SIG-M5 treated with dmso at 0.1 percent for 504 hours (cell line): ENCODE data around the gene KRTAP5-7.
"Not testable (repeated sequence)": the region's sequence is repeated elsewhere in the genome, so short reads cannot be mapped to it uniquely, and the experiment has no call there.

Experiments used
- DNase-seq: peaks from one replicate; lab custom pipeline; 2025; ENCODE audit not compliant: unreplicated experiment; lab: John Stamatoyannopoulos, UW

Gene KRTAP5-7

DNA sequence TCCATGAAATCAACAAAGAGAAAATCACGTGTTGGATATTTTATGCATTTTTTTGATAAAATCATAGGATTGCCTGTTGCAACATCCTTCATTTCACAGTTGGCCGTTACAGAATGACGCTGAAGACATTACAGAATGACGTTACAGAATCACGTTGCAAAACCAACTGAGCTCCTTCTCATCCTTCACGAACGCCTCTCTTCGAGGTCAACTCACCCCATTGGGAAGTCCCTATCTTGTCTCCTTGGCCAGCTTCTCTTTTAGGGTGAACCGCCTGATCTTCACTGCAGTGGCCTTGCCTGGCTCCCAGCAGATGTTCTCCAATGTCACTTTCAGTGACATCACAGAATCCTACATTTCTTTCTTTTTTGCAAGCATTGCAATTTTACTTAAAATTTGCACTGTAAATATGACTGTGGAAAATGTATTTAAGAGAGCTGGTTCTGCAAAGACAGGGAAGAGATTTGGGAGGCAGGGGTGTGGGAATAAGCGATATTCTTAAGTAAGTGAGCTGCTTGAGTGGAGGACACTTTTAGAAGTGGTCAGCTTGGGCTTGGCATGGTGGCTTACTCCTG lies 5.1 kb downstream of the KRTAP5-7 start:
- no peak for DNase-seq

DNA sequence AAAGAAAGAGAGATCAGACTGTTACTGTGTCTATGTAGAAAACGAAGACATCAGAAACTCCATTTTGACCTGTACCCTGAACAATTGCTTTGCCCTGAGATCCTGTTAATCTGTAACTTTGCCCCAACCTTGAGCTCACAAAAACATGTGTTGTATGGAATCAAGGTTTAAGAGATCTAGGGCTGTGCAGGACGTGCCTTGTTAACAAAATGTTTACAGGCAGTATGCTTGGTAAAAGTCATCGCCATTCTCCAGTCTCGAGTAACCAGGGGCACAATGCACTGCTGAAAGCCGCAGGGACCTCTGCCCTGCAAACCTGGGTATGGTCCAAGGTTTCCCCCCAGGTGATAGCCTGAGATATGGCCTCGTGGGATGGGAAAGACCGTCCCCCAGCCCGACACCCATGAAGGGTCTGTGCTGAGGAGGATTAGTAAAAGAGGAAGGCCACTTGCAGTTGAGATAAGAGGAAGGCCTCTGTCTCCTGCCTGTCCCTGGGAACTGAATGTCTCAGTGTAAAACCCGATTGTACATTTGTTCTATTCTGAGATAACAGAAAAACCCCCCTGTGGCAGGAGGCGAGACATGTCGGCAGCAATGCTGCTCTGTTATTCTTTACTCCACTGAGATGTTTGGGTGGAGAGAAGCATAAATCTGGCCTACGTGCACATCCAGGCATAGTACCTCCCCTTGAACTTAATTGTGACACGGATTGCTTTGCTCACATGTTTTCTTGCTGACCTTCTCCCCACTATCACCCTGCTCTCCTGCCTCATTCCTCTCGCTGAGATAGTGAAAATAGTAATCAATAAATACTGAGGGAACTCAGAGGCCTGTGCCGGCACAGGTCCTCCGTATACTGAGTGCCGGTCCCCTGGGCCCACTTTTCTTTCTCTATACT lies 7.9 kb downstream of the KRTAP5-7 start:
- DNase-seq = not testable (repeated sequence)

GRCh38 chr11:71535825-71536224 lies 8.8 kb downstream of the KRTAP5-7 start:
- DNase-seq = no peak

- no peak for DNase-seq
These were observed 10.5 kb downstream of the KRTAP5-7 start for GRCh38 chr11:71537537-71537936.

DNA sequence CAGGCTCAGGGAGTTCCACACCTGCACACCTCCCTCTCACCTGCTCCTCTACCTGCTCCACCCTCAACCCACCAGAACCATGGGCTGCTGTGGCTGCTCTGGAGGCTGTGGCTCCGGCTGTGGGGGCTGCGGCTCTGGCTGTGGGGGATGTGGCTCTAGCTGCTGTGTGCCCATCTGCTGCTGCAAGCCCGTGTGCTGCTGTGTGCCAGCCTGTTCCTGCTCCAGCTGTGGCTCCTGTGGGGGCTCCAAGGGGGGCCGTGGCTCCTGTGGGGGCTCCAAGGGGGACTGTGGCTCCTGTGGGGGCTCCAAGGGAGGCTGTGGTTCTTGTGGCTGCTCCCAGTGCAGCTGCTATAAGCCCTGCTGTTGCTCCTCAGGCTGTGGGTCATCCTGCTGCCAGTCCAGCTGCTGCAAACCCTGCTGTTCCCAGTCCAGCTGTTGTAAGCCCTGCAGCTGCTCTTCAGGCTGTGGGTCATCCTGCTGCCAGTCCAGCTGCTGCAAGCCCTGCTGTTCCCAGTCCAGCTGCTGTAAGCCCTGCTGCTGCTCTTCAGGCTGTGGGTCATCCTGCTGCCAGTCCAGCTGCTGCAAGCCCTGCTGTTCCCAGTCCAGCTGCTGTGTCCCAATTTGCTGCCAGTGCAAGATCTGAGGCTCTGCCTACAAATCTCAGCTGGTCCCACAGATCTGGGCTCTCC lies 11.1 kb downstream of the KRTAP5-7 start, which contains the start of gene KRTAP5-8:
Gene KRTAP5-8 (plus strand): TSS at position 49 of the 689 bp plus-strand sequence. CDS start 31 bp downstream, at position 80.
- DNase-seq = not testable (repeated sequence)

GRCh38 chr11:71538666-71538990 lies 11.6 kb downstream of the KRTAP5-7 start:
- DNase-seq = no peak

GRCh38 chr11:71539017-71539416 lies 11.9 kb downstream of the KRTAP5-7 start:
- no peak for DNase-seq

- DNase-seq = not testable (repeated sequence)
These were observed 12.9 kb downstream of the KRTAP5-7 start for GRCh38 chr11:71539971-71540370.

- not testable (repeated sequence) for DNase-seq
These were observed 13.6 kb downstream of the KRTAP5-7 start for GRCh38 chr11:71540521-71541304.

DNA sequence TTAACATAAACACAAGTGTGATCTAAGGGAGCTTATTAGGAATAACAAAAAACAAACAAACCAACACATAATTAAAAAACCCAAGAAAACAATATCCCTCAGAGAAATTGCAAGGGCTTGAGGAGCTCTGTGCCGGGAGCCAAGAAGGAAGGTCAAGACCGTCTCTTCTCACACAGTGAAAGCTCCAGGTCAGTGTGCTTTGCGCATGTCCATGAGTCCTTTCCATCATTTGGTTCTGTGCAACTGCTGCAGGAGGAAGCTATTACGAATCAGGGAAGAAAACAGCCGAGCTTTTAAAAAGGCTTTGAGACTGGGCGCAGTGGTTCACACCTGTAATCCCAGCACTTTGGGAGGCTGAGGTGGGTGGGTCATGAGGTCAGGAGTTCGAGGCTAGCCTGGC lies 15.3 kb downstream of the KRTAP5-7 start:
- no peak for DNase-seq

- no peak for DNase-seq
These were observed 16.1 kb downstream of the KRTAP5-7 start for GRCh38 chr11:71542879-71543777.

DNA sequence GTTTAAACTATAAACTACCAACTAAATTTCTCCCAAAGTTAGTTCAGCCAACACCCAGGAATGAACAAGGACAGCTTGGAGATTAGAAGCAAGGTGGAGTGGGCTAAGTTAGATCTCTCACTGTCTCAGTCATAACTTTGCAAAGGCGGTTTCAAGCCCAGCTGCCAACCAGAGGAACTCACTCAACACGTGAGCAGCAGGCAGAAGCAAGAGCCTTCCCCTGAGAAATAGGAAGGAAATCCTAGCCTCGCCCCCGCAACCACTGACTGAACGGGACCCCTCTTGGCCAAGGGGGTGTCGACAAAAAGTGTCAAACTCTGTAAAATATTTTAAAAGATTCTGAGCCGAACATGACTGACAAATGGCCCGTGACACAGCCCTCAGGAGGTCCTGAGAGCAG lies 16.8 kb downstream of the KRTAP5-7 start:
- no peak for DNase-seq

GRCh38 chr11:71544525-71545214 lies 17.6 kb downstream of the KRTAP5-7 start:
- no peak for DNase-seq

DNA sequence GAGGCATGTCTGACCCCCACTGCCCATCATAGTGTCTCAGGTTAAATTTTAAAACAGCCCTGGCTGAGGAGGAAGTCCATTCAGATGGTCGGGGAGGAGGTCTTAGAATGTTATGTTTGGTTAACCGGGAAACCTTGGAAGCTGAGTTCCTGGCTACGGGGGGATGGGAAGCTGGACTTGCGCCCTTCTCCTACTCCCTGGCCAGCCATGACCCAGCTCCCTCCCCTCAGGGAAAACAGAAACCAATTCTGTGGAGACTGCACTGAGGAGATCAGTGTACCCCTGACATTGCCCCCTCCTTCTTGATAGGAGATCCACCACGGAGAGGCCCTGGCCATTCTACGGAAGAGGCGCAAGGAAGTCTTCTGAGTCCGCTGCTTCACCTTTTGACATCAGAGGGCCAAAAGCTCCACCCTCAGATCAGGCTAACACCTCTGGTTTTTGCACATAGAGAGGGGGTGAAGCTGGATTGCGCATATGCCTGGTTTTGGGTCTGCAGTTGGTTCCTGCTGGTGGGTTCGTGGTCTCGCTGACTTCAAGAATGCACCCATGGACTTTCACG lies 18.4 kb downstream of the KRTAP5-7 start:
- DNase-seq = no peak

DNA sequence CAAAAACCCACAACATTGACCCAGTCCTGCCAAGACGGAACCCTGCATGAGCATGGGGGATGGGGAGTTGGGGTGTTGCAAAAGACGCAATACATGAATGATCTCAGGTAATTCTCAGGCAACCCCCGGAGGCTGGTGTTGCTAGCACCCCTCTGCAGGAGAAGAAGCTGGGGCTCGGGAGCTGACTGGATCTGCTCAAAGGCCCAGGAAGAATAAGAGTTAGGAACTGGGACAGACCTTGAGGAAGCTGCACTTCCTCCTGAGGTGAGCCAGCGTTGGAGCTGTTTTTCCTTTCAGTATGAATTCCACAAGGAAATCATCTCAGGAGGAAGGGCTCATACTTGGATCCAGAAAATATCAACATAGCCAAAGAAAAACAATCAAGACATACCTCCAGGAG lies 21.1 kb downstream of the KRTAP5-7 start, which contains the start of gene KRTAP5-9:
Gene KRTAP5-9 (plus strand): TSS at position 301 of the 400 bp plus-strand sequence. CDS start 238 bp downstream, outside the sequence.
- DNase-seq = no peak

DNA sequence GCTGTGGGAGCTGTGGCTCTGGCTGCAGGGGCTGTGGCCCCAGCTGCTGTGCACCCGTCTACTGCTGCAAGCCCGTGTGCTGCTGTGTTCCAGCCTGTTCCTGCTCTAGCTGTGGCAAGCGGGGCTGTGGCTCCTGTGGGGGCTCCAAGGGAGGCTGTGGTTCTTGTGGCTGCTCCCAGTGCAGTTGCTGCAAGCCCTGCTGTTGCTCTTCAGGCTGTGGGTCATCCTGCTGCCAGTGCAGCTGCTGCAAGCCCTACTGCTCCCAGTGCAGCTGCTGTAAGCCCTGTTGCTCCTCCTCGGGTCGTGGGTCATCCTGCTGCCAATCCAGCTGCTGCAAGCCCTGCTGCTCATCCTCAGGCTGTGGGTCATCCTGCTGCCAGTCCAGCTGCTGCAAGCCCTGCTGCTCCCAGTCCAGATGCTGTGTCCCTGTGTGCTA lies 21.7 kb downstream of the KRTAP5-7 start:
- no peak for DNase-seq

GRCh38 chr11:71551711-71552110 lies 24.6 kb downstream of the KRTAP5-7 start:
- peak; percentile 39 for DNase-seq

DNA sequence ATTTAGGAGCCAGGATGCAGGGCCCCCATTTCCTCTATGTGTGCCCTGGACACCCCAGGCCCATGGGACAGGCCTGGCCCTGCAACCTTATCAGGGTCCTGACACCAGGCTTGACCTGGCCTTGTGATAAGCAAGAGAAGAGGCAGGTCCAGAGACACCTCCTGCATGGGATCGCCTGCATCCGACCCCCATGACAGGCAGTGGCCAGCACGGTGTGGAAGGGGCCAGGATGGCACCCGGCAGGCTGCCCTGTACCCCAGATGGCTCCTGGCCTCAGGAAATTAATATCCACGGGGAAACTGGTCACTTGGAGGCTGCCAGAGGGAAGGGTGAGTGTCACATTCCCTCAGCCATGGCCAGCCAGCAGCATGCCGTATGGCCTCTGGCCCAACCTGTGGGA lies 27.9 kb downstream of the KRTAP5-7 start:
- no peak for DNase-seq

DNA sequence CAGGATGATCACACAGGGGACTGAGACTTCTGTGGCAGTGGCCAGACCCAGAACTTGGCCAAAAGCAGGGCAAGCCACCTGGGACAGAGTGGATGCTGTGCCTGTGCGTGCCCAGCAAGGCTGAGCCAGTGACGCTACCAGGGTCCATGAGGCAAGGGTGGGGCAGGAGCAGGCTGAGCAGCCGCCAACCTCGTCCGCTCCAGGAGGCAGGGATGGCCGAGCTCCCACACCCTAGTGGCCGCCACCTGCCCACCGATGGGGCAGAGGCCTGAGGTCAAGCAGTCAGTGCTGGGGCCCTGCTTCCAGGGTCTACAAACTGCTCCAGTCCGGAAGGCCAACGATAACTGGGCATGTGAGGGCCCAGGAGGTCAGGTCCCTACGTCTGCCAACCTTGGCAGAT lies 28.4 kb downstream of the KRTAP5-7 start:
- no peak for DNase-seq
